IPS DF 6.9 (cell line): Measurements from ENCODE around the gene RASL11B.
A peak's percentile ranks its signal among the peaks of the same experiment; 100 is the strongest.

Experiments
- DNase-seq: peaks from one replicate; pipeline ENCODE4 v3.0.0-alpha.2; 2013; ENCODE audit warnings: low read depth, low spot score
- H3K27ac ChIP-seq: one replicate; pipeline ENCODE4 v1.5.1; 2013; ENCODE audit warnings: low read length, control low read depth
- H3K27me3 ChIP-seq: 2 replicates; pipeline ENCODE4 v1.6.1; 2013; ENCODE audit warnings: mild to moderate bottlenecking, low read length; ENCODE audit not compliant: control insufficient read depth, insufficient read depth
- H3K36me3 ChIP-seq: 2 replicates; pipeline ENCODE4 v1.6.1; 2013; ENCODE audit warnings: low read length; ENCODE audit not compliant: control insufficient read depth, insufficient read depth
- H3K4me1 ChIP-seq: 2 replicates; pipeline ENCODE4 v1.6.1; 2013; ENCODE audit warnings: low read length; ENCODE audit not compliant: control insufficient read depth, insufficient read depth
- H3K4me3 ChIP-seq: 2 replicates; pipeline ENCODE4 v1.5.1; 2013; ENCODE audit warnings: mild to moderate bottlenecking, low read length
- H3K9me3 ChIP-seq: 2 replicates; pipeline ENCODE4 v1.6.1; 2013; ENCODE audit warnings: low read length, inconsistent platforms; ENCODE audit not compliant: control insufficient read depth, insufficient read depth
- WGBS: extraction: QIAGEN DNeasy Blood & Tissue Kit; methylation state at CpG from one replicate; pipeline ENCODE4 v1.1.7; 2013; ENCODE audit warnings: mixed read lengths, missing lambda C conversion rate; ENCODE audit not compliant: insufficient read length, insufficient coverage; 5-methylcytosine and 5-hydroxymethylcytosine counted together

RASL11B gene

DNA sequence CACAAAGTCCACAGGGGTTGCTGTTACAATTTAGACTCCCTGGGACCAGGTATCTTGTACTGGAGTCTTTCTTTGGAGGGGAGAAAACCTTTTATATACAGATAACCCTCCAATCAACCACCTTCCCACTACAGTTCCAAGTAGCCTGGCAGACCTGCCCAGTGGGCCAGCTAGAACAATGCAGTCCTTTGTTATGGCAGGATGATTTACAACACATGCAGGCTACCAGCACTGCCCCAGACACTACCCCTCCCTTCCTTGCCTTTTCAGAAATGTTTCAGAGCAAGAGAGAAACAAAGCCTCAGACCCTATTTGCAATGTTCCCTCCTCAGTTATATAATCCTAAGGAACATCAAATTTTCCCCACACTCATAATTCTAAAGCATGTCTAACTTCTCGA, 11.1 kb downstream of the RASL11B start:
- no peak overlapping the region for H3K27ac ChIP-seq
- no CpG with 5 or more reads among the region's 1 CpG for WGBS

DNA sequence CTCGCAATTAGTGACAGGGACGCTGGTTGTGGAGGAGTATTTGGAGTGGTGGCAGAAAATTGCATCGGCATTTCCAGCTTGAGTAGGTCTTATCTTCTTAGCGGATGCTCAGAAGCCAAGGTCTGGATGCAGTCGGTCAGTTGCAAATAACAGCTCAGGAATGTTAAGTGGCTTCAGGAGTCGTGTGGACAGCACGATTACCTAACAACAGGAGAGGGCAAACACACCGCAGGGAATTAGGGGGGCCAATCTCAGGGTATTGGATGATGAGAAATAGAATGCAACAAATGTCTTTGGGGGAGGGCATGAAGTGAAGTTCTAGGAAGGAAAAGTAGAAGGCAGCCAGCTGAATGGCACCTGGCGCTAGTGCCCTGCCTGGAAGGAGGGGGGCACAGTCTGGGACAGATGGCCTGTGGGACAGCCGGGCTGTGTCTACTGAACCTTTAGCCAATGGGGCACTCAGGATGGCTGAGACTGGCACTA, 11.8 kb downstream of the RASL11B start:
- Histone ChIP-seq H3K9me3 (no peaks in the 10 kb centered on the region), H3K4me1 (peaks cover 6% of the 10 kb centered on the region; the same call in 1 of the 2 replicates), H3K4me3 (no peak overlapping the region), H3K27me3 (no peaks in the 10 kb centered on the region), H3K36me3 (no peaks in the 10 kb centered on the region), H3K27ac (no peak overlapping the region)
- DNase-seq, result peak; percentile 87
- no CpG with 5 or more reads among the region's 10 CpGs for WGBS

More for the DNA sequence above, 11.1 kb downstream of the RASL11B start:
- H3K4me3 ChIP-seq, result no peak overlapping the region
- no peak for DNase-seq
- no peaks in the 10 kb centered on the region for H3K27me3 ChIP-seq
- H3K36me3 ChIP-seq, result no peaks in the 10 kb centered on the region
- peaks cover 6% of the 10 kb centered on the region; the same call in 1 of the 2 replicates for H3K4me1 ChIP-seq
- no peaks in the 10 kb centered on the region for H3K9me3 ChIP-seq

DNA sequence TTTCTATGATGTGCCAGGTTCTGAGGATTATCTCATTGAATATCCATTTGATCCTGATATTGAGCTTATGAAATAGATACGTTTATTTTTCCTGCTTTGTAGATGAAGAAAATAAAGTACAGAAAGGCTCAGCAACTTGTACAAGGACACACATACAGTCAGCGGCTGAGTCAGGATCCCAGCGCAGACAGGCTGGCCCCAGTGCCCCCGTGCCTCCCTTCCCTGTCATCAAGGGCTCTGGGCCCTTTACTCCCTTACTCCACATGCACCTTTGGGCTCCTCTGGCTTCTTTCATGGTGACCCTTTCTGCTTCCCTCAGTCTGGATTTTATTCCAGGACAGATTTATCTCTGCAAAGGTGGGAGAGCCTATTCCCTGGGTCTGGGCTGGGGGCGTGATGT, 12.8 kb downstream of the RASL11B start:
- Histone ChIP-seq H3K9me3 (no peaks in the 10 kb centered on the region), H3K4me3 (no peak overlapping the region), H3K36me3 (no peaks in the 10 kb centered on the region), H3K27me3 (no peaks in the 10 kb centered on the region), H3K4me1 (peaks cover 6% of the 10 kb centered on the region; the same call in 1 of the 2 replicates), H3K27ac (no peak overlapping the region)
- no peak for DNase-seq
- WGBS, result no CpG with 5 or more reads among the region's 5 CpGs

DNA sequence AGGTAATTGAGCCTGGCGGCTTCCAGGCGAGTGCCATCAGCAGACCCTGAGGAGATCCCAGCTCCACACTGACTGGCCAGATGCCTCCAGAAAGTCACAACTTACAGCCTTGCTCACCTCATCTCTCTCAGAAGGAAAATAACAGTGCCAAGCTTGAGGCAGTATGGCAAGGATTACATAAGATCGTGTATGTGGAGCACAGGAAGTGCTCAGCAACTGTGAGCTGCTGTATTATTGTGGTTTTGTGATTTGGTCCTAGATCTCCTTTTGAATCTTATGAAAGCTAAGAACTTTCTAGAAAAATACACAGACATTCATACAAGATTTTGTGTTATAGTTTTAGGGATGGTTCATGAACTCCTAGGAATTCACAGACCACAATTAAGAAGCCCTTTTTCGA, 14.0 kb downstream of the RASL11B start:
- Histone ChIP-seq H3K4me3 (no peak overlapping the region), H3K9me3 (no peaks in the 10 kb centered on the region), H3K36me3 (no peaks in the 10 kb centered on the region), H3K4me1 (peaks cover 6% of the 10 kb centered on the region; the same call in 1 of the 2 replicates), H3K27me3 (no peaks in the 10 kb centered on the region), H3K27ac (no peak overlapping the region)
- no CpG with 5 or more reads among the region's 4 CpGs for WGBS
- DNase-seq, result no peak

DNA sequence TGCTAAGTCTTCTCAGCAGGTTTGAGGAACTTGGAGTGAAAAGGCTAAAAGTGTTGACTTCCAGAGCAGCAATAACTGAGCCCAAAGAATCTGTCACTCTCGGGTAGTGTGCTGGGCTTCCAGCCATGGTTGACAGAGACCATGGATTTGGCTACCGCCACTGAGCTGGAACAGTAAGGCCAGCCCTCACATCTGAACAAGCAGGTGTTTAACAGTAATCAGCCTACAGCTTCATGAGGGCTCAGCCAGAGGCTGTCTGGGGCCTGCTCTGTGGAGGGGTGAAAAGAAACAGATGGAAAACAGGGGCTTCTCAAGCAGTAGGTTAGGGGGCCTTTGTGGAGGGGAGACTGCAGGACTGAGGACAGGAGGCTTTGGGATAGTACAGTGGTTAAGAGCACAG, 14.9 kb downstream of the RASL11B start:
- no peak overlapping the region for H3K4me3 ChIP-seq
- H3K36me3 ChIP-seq, result no peaks in the 10 kb centered on the region
- no CpG with 5 or more reads among the region's 2 CpGs for WGBS
- H3K27me3 ChIP-seq, result no peaks in the 10 kb centered on the region
- H3K27ac ChIP-seq, result no peak overlapping the region
- H3K9me3 ChIP-seq, result no peaks in the 10 kb centered on the region
- no peak for DNase-seq
- H3K4me1 ChIP-seq, result peaks cover 6% of the 10 kb centered on the region; the same call in 1 of the 2 replicates

DNA sequence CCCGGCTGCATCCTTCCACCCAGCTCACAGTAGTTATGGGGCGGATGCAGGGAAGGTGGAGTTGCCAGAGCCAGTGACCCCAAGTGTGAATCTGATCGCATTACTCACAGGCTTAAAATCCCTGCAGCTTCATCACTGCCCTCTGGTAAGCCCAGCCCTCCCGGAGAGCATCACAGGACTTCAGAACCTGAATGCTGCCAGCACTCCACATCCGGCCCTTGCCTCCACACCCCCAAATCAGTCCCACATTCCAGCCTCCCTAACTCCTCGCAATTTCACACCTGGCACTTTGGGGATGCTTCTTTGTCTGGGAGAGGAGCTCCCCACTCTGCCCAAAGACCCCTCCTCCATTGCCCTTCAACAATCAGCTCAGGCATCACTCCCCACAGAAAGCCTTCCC, 15.6 kb downstream of the RASL11B start:
- Histone ChIP-seq H3K27me3 (no peaks in the 10 kb centered on the region), H3K4me1 (peaks cover 6% of the 10 kb centered on the region; the same call in 1 of the 2 replicates), H3K9me3 (no peaks in the 10 kb centered on the region), H3K4me3 (no peak overlapping the region), H3K27ac (no peak overlapping the region), H3K36me3 (no peaks in the 10 kb centered on the region)
- no peak for DNase-seq
- WGBS, result no CpG with 5 or more reads among the region's 6 CpGs

DNA sequence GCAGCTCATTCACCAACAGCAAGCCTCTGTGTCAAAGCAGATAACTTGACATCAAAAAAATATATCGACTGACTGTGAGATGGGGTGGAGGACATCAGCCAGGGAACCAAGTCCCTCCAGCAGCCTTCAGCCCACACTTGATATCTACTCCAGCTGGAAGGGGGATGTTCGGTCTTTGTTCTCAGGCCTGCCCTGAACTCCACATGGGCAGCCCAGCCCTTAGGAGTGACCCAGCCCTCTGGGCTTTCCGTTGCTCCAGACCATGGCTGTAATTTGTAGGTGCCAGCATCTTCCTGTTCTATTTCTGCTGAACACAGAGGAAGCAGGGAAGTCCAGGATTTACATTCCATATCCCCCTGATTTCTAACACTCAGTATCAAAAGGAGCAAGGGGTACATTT, 17.4 kb downstream of the RASL11B start:
- Histone ChIP-seq H3K4me3 (no peak overlapping the region), H3K9me3 (no peaks in the 10 kb centered on the region), H3K4me1 (peaks cover 6% of the 10 kb centered on the region), H3K27me3 (no peaks in the 10 kb centered on the region), H3K27ac (no peak overlapping the region), H3K36me3 (no peaks in the 10 kb centered on the region)
- WGBS, result no CpG with 5 or more reads among the region's 3 CpGs
- no peak for DNase-seq

DNA sequence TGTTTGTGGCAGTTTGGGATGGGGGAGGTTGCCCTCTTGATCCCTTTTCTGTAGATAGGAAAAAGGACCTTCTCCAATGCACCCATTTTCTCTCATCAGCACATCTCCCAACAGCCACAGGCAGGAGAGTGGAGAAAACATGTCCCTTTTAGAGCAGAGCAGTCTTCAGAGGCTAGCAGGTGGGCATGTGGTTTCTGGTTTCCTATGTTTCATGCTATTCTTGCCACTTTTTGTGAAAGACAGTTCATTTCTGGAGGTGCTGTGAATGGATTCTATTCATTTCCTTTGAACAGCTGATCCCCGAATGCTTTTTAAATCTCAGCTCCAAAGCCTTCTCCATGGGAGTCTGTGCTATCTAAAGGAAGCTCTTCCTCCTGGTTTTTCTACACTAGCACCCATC, 18.9 kb downstream of the RASL11B start:
- Histone ChIP-seq H3K4me3 (no peak overlapping the region), H3K36me3 (no peaks in the 10 kb centered on the region), H3K9me3 (no peaks in the 10 kb centered on the region), H3K27ac (no peak overlapping the region), H3K27me3 (no peaks in the 10 kb centered on the region), H3K4me1 (peaks cover 6% of the 10 kb centered on the region)
- DNase-seq, result no peak
- WGBS, result no CpG with 5 or more reads among the region's 1 CpG

DNA sequence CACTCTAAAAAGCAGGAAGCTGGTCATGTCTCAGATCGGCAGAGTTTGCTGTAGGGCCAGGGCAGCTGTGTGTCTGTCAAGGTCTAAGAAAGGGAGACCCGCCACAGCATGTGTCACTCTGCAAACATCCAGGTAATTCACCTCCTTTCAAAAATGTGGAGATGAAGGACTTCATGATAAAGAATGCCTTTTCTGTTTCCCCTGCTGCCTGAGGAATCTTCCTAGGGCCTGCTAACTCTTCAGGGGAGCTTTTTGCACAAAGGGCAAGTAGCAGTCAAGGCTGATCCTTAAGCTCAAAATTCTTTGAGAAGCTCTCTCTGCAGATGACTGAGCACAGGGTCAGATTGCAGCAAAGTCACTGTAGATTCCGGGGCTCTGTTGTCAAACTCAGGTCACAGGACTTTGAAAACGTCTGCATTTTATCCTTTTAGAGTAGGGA, 21.1 kb downstream of the RASL11B start:
- H3K4me1 ChIP-seq, result peaks cover 6% of the 10 kb centered on the region
- WGBS, result no CpG with 5 or more reads among the region's 4 CpGs
- no peaks in the 10 kb centered on the region for H3K36me3 ChIP-seq
- H3K27ac ChIP-seq, result no peak overlapping the region
- no peaks in the 10 kb centered on the region for H3K9me3 ChIP-seq
- DNase-seq, result no peak
- no peak overlapping the region for H3K4me3 ChIP-seq
- H3K27me3 ChIP-seq, result no peaks in the 10 kb centered on the region

DNA sequence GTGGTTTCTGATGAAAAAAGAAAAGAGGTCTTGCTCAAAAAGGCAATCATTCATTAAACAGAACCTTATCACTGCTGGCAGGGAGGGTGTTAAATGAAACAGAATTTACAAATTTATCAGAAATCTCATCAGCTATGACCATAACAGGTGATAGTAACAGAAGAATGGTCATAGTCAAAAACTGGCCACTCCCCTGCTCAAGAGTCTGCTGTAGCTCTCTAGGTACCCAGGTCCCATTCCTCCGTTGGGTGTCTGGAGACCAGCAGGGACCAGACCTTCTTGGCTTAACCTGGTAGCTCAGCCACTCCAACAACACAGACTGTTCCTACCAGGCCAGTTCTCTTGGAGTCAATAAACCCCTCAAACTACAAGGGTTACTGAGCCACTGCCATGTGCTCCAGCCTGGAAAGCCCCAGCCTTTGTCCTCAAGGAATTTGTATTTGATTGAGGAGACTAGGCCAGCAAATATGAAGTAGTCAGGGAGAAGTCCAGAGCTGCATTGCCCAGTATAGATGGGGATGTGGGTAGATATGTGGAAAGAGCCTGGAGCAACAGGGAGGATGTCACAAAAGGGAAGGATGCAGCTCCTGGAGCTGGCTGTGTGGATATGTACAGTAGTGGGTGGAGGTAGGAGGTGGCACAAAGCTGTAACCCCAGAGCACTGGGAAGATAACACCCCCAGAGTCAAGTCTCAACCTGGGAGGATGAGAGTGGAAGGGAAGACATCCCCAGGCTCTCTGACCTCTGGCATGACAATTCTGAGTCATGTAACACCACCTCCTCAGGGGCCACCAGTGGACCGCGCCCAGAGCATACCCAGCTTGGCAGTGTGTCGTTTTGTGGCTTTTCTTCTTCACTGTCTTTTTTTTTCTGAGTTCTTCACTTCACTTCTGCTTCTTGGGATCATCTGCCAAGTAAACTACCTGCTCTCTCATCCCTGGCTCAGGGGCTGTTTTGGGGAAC, 21.9 kb downstream of the RASL11B start:
- Histone ChIP-seq H3K4me1 (peaks cover 6% of the 10 kb centered on the region), H3K9me3 (no peaks in the 10 kb centered on the region), H3K27me3 (no peaks in the 10 kb centered on the region), H3K4me3 (no peak overlapping the region), H3K36me3 (no peaks in the 10 kb centered on the region), H3K27ac (no peak overlapping the region)
- no peak for DNase-seq
- WGBS, result no CpG with 5 or more reads among the region's 4 CpGs
